Lung microvascular endothelial cell (primary cell): ENCODE measurements around the gene CCP110. TPM values are rescaled to one million over a fixed set of nuclear protein-coding genes. Genes with fewer than 3 reads are reported as not detected.

ENCODE experiments used
- DNase-seq, 2 donors: peaks; one replicate each; pipeline versions ENCODE4 v3.0.0 to v3.0.0-alpha.2; 2010; ENCODE audit warnings: low read depth in 2 of 2
- total RNA-seq: library from RNA; depleted of rRNA; stranded (reverse); fragments of >200 nt; gene quantifications from 2 replicates; pipeline ENCODE4 v1.2.1, GENCODE V29; 2014

CCP110 gene
- total RNA-seq, 1 donor from 2014 or later: 5.6 TPM

DNA sequence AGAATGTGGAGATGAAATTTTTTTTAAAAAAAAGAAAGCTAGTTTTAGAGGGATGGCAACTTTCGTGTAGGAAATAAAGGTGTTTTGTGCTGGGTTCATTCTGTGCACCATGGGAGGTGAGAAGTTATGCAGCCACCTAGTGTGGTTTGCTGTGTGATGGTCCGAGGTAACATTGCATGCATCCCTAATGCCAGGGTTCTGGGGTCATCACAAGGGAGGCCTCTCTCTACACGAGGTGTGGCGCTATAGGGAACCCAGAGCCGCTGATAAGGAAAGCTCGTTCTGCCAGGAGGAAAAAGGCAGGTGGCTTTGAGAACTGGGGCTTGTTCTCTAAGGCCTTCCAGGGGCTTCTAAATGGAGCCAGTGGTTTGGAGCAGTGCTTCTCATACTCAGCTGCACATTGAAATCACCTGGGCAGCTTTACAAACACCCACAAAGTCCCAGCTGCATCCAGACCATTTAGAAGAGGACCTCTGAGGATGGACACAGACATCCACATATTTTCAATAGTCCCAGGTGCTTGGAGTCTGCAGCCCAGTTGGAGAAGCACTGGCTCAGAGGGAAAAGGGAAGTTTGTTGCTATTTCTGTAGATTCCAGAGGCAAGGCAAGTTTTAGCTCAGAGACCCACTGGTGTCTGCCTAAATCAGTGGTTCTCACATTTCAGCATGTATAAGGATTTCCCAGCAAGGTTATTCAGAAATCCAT lies 75.2 kb downstream of the CCP110 start:
- DNase-seq: no peak

DNA sequence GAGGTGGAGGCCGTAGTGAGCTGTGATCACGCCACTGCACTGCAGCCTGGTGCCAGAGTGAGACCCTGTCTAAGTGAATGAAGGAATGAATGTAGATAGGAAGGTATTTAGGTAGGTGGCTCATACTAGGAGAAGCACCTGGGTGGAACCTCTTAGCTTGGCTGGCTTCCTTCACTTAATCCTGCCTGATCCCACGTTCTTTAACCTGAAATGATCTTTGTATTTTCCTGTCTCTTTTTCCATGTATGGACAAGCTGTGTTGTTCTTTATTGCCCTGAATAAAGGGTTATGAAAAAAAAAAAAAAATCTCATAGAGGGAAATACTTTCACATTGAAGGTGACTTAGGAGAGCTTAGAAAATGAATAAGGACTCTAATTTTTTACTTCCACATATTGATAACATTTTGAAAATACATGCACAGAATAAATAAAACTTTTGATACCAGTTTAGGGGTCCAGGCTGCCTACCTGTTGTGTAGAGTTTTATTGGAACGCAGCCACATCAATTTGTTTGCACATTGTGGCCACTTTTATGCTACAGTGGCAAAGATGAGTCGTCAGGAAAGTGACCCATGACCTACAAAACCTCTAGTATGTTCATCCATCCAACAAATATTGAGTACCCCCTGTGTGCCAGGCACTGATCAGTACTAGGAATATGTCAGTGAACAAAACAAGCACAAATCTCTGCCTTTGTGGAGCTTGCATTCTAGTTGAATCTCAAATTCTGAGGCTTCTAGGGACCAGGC lies 76.4 kb downstream of the CCP110 start:
- DNase-seq: peak in 1 of 2 donors; percentile 45

DNA sequence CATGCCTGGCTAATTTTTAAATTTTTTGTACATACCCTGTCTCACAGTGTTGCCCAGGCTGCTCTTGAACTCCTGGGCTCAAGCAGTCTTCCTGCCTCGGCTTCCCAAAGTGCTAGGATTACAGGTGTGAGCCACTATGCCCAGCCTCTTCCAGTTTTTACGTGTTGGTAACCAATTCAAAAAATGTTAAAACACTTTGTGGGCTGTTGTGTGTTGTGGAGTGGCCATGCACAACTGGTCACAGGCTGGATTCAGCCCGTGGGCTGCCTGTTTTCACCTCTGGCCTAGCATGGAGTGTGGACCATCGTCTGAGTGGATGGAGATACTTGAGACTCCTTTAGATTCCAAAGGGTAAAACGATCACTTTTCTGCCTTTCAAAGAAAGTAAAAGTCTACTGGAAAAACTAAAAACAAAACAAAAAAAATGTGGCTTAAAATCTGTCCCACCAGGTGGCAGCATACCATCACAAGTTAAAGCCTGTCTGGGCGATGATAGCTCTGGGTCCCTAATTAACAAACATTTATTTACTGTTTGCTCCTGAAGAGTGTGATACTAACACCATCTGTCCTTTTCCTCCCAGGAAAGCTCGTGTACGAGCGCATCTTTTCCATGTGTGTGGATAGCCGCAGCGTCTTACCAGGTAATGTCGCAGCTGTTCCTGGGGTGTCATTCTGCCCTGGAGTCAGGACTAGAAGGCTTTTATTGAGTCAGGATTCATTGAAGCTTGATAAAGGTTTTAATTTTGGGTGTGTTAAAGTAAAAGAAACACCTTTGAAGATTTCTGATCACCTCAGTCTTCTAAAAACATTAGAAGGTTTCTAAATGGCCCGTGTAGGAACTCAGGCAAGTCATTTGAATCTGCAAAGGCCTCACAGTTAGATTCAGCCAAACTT lies 77.6 kb downstream of the CCP110 start:
- DNase-seq: peak; percentile 63 to 78

Other genes with a start within 250 kb of the CCP110 start
- gene CLEC19A, start 238.2 kb upstream of the CCP110 start, total RNA-seq: not detected in 2 replicates
- gene TMC5, start 106.1 kb upstream of the CCP110 start, total RNA-seq: not detected in 2 replicates
- gene GDE1, start 1.8 kb upstream of the CCP110 start, total RNA-seq: 24.0 and 30.5 TPM in 2 replicates
- 30.3 and 55.8 TPM in 2 replicates for gene VPS35L, start 31.8 kb downstream of the CCP110 start, total RNA-seq
- 6.1 and 10.5 TPM in 2 replicates for gene KNOP1, start 194.3 kb downstream of the CCP110 start, total RNA-seq
- 7.8 and 10.9 TPM in 2 replicates for gene IQCK, start 194.3 kb downstream of the CCP110 start, total RNA-seq